Measurements from ENCODE around the gene ZNF460. TPM values are rescaled to one million over a fixed set of nuclear protein-coding genes. Genes with fewer than 3 reads are reported as not detected.

ZNF460 gene
- 10 to 100 TPM; 28.5 to 35.1 TPM for total RNA-seq

DNA sequence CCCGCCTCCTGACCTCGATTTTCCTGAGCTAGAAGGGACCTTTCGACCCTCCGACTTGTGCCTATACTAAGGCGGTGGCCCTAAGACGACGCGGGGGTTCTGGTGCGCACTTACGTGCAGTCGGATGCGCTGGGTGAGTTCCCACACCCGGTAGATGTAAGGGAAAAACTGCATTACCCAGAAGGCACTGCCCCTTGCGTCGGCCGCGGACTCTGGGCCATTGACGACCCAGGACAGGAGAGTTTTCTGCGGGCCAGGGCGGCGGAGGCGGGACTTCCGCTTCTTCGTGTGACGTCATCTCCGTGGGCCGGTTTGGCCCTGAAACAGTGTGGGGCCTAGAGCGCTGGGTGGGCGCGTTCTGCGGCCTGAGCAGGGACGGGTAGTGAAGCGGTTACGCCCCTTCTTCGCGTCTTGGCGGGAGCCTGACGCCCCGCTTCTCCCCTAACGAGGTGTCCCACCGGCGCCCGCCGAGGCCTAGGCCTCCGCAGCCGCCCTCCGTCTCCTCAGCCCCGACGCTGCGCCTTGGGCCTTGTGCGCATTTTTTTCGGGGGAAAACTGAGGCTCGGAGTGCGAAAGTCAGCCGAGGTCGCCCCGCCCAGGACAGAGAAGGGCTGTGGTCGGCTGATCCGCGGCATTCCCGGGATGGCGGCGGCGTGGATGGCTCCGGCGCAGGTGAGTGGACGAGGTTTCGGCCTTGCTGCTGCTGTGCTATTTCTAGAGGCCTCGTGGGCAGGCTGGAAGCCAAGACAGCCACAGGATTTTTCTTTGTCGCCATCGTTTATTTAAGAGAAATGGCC lies at the start of gene ZNF460:
Gene ZNF460, plus strand, starts transcription at position 321 of the 797 bp plus-strand sequence. Its CDS starts 322 bp downstream, at position 643.
- no peak for TF ChIP-seq CTCF (IDR thresholded peaks at IDR 0.05)
- Histone ChIP-seq H3K9me3 (no peaks in the 10 kb centered on the region), H3K4me3 (peak within 1 kb of the TSS; percentile 93), H3K36me3 (peaks cover 6% of the 10 kb centered on the region), H3K9ac (ENCODE audit: low read depth in 2 of 2, low read length in 2 of 2) (peak within 1 kb of the TSS; percentile 93 to 99), H3K27me3 (no peaks in the 10 kb centered on the region), H3K4me1 (peaks cover 8% of the 10 kb centered on the region), H3K27ac (peak within 1 kb of the TSS; percentile 96)
- peak; percentile 97 for DNase-seq
- intact Hi-C loops (cut with DNase I) = loop anchor here (5.0 kb wide), 1 partner anchor 38 kb away; the partner anchor contains the start of gene ZNF805

- no peak for TF ChIP-seq CTCF (IDR thresholded peaks at IDR 0.05)
- Histone ChIP-seq H3K27ac (no peak overlapping the region), H3K9ac (ENCODE audit: low read depth in 2 of 2, low read length in 2 of 2) (no peak overlapping the region), H3K27me3 (no peaks in the 10 kb centered on the region), H3K9me3 (no peaks in the 10 kb centered on the region), H3K4me3 (no peak overlapping the region), H3K36me3 (no peaks in the 10 kb centered on the region), H3K4me1 (no peaks in the 10 kb centered on the region)
- no peak for DNase-seq
- intact Hi-C loops (cut with DNase I) = no loop called here
Measured at GRCh38 chr19:57231686-57232085, 48.6 kb upstream of the ZNF460 start.

GRCh38 chr19:57233207-57233606 lies 47.1 kb upstream of the ZNF460 start:
- Histone ChIP-seq H3K36me3 (no peaks in the 10 kb centered on the region), H3K27ac (no peak overlapping the region), H3K4me3 (no peak overlapping the region), H3K27me3 (no peaks in the 10 kb centered on the region), H3K4me1 (no peaks in the 10 kb centered on the region), H3K9ac (ENCODE audit: low read depth in 2 of 2, low read length in 2 of 2) (no peak overlapping the region), H3K9me3 (no peaks in the 10 kb centered on the region)
- DNase-seq = no peak
- TF ChIP-seq CTCF (IDR thresholded peaks at IDR 0.05) = no peak
- intact Hi-C loops (cut with DNase I) = no loop called here

DNA sequence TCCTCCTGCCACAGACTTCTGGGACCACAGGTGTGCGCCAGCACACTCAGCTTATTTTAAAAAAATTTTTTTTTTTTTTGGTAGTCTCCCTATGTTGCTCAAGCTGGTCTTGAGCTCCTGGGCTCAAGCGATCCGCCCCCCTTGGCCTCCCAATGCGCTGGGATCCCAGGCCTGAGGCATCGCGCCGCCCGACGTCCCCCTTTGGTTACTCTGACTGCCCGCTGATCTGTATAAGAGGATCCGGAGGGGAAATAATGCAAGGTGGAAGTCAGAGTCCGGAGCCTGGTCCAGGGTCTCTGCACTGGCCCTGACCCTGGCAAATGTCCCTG lies 40.3 kb upstream of the ZNF460 start:
- no peak for TF ChIP-seq CTCF (IDR thresholded peaks at IDR 0.05)
- no peaks in the 10 kb centered on the region for H3K9me3 ChIP-seq
- peaks cover 17% of the 10 kb centered on the region for H3K4me1 ChIP-seq
- H3K27me3 ChIP-seq = no peaks in the 10 kb centered on the region
- H3K9ac ChIP-seq (ENCODE audit: low read depth in 2 of 2, low read length in 2 of 2) = peak overlapping the region; percentile 79 to 88
- peak overlapping the region; percentile 80 for H3K27ac ChIP-seq
- no peak for DNase-seq
- peak overlapping the region; percentile 94 for H3K4me3 ChIP-seq
- no peaks in the 10 kb centered on the region for H3K36me3 ChIP-seq
- intact Hi-C loops (cut with DNase I) = loop anchor here (5.0 kb wide), 1 partner anchor 42 kb away; the partner anchor contains the start of gene ZNF460

- Histone ChIP-seq H3K4me1 (peaks cover 17% of the 10 kb centered on the region), H3K4me3 (peak within 1 kb of the TSS; percentile 94), H3K27ac (peak within 1 kb of the TSS; percentile 80), H3K27me3 (no peaks in the 10 kb centered on the region), H3K36me3 (no peaks in the 10 kb centered on the region), H3K9ac (ENCODE audit: low read depth in 2 of 2, low read length in 2 of 2) (peak within 1 kb of the TSS; percentile 79 to 88), H3K9me3 (no peaks in the 10 kb centered on the region)
- peak; percentile 96 for DNase-seq
- intact Hi-C loops (cut with DNase I) = loop anchor here (5.0 kb wide), 1 partner anchor 42 kb away; the partner anchor contains the start of gene ZNF460
- no peak for TF ChIP-seq CTCF (IDR thresholded peaks at IDR 0.05)
Measured at GRCh38 chr19:57240311-57241090, 39.8 kb upstream of the ZNF460 start, which contains the start of gene ZNF805. TSS of gene ZNF805 (plus strand) at chr19:57240632. CDS start at chr19:57240892, 260 bp downstream.

All from colonic mucosa (tissue), 4 donors.